ENCODE data around the gene CELSR1.

The CELSR1 gene

DNA sequence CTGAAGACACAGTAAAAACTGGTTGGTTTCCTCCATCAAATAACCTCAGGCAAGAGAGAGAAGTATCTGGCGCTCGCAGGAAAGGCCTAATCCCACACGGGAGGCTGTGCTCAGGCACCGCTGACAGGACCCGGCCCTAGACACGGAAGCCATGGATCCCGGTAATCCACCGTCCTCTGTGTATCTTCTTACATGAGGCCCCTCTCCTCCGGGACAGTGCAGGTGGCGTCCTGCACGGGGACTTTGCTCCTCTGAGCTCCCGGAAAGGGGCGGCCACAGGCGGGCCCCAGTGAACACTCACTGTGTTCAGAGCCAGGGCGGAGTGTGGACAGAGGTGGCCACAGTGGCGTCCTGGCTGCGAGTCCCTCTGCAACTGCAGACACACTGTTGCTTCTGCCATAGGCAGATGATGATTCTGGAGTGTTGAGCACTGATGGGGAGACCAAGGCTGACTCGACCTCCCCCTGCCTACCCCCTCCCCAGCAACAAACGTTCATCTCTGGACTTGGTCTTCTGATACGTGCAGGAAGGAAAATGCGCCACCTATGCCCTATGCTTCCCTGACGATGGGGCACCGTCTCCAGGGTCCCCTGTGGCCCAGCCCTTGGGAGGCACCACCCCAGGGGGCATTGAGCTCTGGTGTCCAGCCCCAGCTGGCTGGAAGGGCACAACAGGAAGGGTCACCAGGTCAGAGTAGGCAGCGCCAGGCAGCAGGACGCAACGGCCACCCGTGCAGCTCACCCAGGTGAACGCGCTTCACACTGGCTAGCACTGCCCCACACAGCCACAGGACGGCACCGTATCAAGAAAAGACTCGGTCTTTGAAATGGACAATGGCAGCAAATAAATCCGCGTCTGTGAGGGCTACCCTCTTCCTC, 106.2 kb downstream of the CELSR1 start:
- DNase-seq (ENCODE audit: low read depth, low spot score) = no peak
- no peak overlapping the region for H3K27ac ChIP-seq

GRCh38 chr22:46429325-46429853, 108.0 kb downstream of the CELSR1 start:
- H3K27ac ChIP-seq = no peak overlapping the region
- no peak for DNase-seq (ENCODE audit: low read depth, low spot score)

- no peak overlapping the region for H3K27ac ChIP-seq
- no peak for DNase-seq (ENCODE audit: low read depth, low spot score)
These were observed 108.7 kb downstream of the CELSR1 start for GRCh38 chr22:46428602-46429324.

DNA sequence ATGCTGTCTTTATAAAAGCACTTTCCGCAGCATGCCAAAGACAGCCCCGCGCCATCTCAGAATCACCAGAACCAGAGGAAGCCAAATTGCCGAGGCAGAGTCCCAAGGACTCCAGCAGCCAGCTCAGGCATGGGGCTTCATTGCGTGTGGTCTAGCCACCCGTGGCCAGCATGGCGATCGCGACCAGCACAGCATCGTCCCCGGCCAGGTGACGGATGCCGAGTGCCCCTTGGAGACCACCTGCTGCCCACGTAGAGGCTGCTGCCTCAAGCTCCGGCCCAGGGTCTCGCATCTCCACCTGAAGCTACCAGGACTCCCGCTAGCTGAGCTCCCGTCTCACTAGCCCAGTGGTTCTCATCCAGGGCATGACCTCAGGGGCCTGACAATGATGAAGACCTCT, 109.2 kb downstream of the CELSR1 start:
- DNase-seq (ENCODE audit: low read depth, low spot score) = no peak
- no peak overlapping the region for H3K27ac ChIP-seq

- H3K27ac ChIP-seq = peak overlapping the region; percentile 2
- peak; percentile 49 for DNase-seq (ENCODE audit: low read depth, low spot score)
These were observed 112.4 kb downstream of the CELSR1 start for GRCh38 chr22:46425016-46425415.

DNA sequence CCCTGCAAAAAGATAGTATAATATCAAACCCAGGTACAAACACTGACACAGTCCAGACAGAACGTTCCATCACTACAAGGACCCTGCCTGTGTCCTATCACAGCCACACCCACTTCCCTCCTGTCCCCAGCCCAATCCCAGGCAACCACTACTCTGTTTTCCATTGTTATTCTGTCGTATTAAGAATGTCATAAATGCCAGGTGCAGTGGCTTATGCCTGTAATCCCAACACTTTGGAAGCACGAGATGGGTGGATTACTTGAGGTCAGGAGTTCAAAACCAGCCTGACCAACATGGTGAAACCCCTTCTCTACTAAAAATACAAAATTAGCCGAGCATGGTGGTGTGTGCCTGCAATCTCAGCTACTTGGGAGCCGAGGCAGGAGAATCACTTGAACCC, 112.9 kb downstream of the CELSR1 start:
- H3K27ac ChIP-seq = no peak overlapping the region
- no peak for DNase-seq (ENCODE audit: low read depth, low spot score)

- no peak for DNase-seq (ENCODE audit: low read depth, low spot score)
These were observed 114.5 kb downstream of the CELSR1 start for GRCh38 chr22:46422896-46423295.

DNA sequence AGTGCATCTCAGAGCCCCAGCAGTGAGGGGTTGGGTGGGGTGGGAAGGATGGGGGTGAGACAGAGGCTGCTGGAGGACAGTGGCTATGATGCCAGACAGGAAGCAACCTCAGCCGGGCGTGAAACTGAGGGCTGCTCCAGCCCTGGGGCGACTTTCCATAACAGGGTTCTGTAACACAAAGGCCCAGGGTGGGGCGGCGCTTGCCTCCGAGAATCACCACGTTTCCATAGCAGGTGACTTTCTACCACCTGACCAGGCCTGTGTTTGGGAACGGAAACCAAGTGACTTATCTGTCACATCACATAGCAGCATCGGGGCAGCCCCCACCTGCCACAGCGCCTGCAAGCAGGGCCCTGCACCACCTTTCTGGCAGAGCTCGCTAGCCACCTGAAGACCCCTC, 116.2 kb downstream of the CELSR1 start:
- no peak overlapping the region for H3K27ac ChIP-seq
- DNase-seq (ENCODE audit: low read depth, low spot score) = no peak

More at GRCh38 chr22:46422896-46423295, 114.5 kb downstream of the CELSR1 start:
- H3K27ac ChIP-seq = no peak overlapping the region

- no peak for DNase-seq (ENCODE audit: low read depth, low spot score)
These were observed 117.5 kb downstream of the CELSR1 start for GRCh38 chr22:46419754-46420571.

DNA sequence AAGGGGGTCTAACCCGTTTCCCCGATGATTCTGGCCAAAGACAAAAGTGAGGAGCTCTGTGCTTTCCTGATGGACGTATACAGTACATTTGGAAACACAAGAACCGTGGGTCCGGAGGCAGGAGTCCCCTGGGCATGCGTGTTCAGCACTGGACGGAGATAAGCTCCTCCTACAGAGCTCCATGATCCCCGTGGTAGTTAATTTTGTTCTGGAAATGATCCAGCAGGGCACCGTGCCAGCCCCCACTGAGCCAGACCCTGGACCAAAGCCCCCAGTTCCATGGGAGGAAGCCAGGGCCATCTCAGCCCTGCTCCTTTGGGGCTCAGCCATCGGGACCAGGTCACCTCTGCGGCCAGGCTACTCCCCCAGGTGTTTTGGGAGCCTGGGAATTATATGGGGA, 118.6 kb downstream of the CELSR1 start:
- H3K27ac ChIP-seq = no peak overlapping the region

More at GRCh38 chr22:46419754-46420571, 117.5 kb downstream of the CELSR1 start:
- no peak overlapping the region for H3K27ac ChIP-seq

GRCh38 chr22:46417769-46418168, 119.7 kb downstream of the CELSR1 start:
- H3K27ac ChIP-seq = no peak overlapping the region
- no peak for DNase-seq (ENCODE audit: low read depth, low spot score)

More for the DNA sequence above, 118.6 kb downstream of the CELSR1 start:
- DNase-seq (ENCODE audit: low read depth, low spot score) = no peak

DNA sequence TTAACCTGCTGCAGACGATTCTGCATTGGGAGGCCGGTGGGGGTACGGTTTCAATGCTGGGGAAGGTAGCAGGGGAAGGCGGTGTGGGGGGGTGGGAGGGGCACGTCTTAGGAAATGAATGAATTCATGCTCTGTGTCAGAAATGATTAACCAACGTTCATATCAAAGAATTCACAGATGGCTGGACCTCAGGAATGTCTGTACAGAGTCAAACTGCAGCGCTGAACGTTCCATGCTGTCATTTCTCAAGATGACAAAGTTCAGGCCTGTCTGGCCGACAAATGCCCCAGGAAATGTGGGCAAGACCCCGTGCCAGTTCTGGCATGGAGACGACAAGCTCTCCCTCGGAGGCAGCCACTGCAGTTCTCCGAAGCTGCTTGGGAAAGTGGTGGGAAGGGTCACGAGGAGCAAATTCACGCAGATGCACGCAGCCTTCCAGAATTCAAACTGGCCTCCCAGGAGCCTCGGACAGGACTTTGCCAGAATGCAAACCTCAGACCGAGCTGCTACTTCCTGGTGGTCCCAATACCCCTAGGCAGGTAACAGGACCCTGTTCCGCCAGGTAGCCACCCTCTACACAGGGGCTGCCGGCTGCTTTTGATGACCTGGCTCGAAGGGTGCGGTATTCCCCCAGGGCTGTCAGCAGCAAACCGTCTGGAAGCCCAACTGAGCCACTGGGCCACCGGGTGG, 120.4 kb downstream of the CELSR1 start:
- H3K27ac ChIP-seq = no peak overlapping the region
- no peak for DNase-seq (ENCODE audit: low read depth, low spot score)

DNA sequence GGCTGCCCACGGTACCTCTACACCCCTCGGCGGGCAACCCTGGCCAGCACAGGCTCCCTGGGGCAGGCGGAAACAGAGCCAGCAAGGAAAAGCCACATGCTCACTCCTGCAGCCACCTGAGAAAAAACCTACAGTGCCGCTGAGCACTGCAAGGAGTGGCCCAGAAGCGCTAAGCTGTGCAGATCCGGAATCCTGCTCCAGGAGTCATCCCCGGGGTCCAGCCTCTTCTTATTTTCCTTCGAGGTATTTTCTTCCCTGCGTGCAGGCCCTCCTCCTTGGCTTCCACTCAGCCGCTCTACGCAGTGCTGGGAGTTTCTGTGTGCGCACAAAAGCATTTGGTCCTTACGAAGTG, 120.9 kb downstream of the CELSR1 start:
- DNase-seq (ENCODE audit: low read depth, low spot score) = no peak
- H3K27ac ChIP-seq = no peak overlapping the region

- H3K27ac ChIP-seq = no peak overlapping the region
- no peak for DNase-seq (ENCODE audit: low read depth, low spot score)
These were observed 121.5 kb downstream of the CELSR1 start for GRCh38 chr22:46415776-46416519.

- H3K27ac ChIP-seq = no peak overlapping the region
- no peak for DNase-seq (ENCODE audit: low read depth, low spot score)
These were observed 122.7 kb downstream of the CELSR1 start for GRCh38 chr22:46414704-46415103.

- DNase-seq (ENCODE audit: low read depth, low spot score) = no peak
- H3K27ac ChIP-seq = no peak overlapping the region
These were observed 123.6 kb downstream of the CELSR1 start for GRCh38 chr22:46413725-46414379.

GRCh38 chr22:46411347-46411746, 126.1 kb downstream of the CELSR1 start:
- no peak overlapping the region for H3K27ac ChIP-seq
- DNase-seq (ENCODE audit: low read depth, low spot score) = no peak

- no peak for DNase-seq (ENCODE audit: low read depth, low spot score)
These were observed 127.1 kb downstream of the CELSR1 start for GRCh38 chr22:46410291-46410808.

More at GRCh38 chr22:46410291-46410808, 127.1 kb downstream of the CELSR1 start:
- no peak overlapping the region for H3K27ac ChIP-seq
